Left renal pelvis (tissue), 4 donors: ENCODE results near the gene S100A7. TPM values are rescaled to one million over a fixed set of nuclear protein-coding genes. Genes with fewer than 3 reads are reported as not detected.
A peak's percentile ranks its signal among the peaks of the same experiment; 100 is the strongest.

Experiments
- DNase-seq, 4 donors: peaks; one replicate each; pipeline ENCODE4 v3.0.0-alpha.2; 2013; ENCODE audit warnings: low read depth in 4 of 4, low spot score in 3 of 4
- polyA plus RNA-seq, 4 donors: library from polyadenylated mRNA; unstranded; fragments of 120-200 nt; gene quantifications; one replicate each; pipeline ENCODE4 v1.2.1, GENCODE V29; 2013; ENCODE audit not compliant: insufficient read length in 4 of 4

The S100A7 gene
- under 1 TPM in 1 of 4 donors, not detected in 3; 0.47 TPM for polyA plus RNA-seq

- DNase-seq: no peak
Observed at GRCh38 chr1:153460551-153460950, at the start of gene S100A7. Gene S100A7, minus strand, starts transcription at chr1:153460651. Its CDS starts 1,638 bp downstream, at chr1:153459013.

DNA sequence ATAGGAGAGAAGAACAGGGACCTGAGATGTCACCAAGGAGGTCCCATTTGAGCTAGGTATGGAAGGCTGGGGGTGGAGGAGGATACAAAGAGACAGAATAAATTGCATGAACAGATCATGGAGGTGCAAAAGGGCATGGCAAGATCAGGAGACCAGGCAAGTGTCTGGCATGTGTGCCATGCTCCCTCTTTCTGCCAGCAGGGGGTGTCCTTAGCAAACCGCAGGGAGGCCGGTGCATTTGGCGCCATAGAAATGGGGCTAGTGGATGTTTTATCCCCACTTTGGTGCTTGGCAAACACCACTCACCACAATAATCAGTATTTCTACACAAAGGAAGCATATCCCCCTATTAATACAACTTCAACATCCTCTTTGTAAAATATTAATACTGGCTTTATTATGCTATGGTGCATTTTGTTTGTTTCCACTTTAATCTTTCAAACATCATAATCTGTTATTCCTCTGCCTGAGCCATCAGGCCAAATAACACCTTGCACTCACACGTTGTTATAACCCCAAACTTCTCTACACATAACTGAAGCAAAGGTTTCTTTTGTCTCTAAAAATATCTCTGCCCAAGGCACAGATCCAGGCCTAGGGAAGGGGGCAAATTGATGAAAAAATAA lies 49.4 kb upstream of the S100A7 start:
- no peak for DNase-seq

DNA sequence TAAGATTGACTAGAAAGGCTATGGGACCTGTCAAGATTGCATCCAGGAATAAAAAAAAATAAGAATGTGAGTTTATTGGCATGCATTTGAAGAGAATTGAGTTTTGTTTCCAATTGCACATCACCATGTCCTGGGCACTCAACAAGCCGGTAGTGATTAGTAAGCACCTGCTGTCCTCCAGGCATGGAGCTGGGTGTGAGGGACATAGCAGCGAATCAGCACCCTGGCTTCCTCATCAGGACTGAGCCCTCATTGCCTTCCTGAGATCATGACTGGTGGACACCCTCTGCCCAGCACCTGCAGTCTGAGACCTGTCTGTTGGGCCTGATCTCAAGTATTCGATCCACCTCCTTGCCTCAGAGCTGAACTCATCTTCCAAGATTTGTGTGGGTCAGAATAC lies 48.6 kb upstream of the S100A7 start:
- no peak for DNase-seq

DNA sequence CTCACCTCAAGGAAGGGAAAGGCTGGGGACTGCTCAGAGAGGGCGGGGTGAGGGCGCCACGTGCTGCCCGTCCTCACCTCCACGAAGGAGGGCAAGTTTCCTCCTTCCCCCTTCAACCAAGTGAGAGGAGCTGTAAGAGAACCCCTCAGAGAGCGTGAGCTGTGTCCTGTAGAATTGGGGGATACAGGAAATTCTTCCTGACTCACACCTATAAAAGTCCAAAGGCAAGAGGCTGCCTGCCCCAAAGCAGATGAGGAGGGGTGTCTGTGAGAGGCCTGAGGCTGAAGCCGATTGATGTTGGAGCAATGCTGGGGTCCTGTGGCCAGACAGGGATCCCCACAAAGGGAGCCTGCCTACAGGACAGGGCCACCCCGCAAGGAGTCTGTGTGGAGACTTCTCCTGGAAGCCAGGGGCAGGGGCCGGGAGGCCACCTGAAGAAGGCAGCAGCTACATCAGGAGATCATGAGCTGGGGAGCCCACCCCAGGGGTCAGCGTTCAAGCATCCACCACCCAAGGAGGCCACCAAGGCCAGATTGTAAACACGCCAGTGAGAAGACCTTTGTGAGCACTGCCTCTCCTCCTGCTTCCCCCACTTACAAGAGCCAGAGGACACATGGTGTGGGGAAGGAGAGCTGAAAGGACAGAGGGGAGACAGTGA lies 47.6 kb upstream of the S100A7 start:
- no peak for DNase-seq

GRCh38 chr1:153506831-153507413 lies 46.5 kb upstream of the S100A7 start:
- DNase-seq: peak in 2 of 4 donors; percentile 31 to 63

- no peak for DNase-seq
Observed at GRCh38 chr1:153506386-153506785, 45.9 kb upstream of the S100A7 start.

GRCh38 chr1:153505576-153505975 lies 45.1 kb upstream of the S100A7 start:
- no peak for DNase-seq

GRCh38 chr1:153503766-153504165 lies 43.3 kb upstream of the S100A7 start:
- DNase-seq: no peak

- no peak for DNase-seq
Observed at GRCh38 chr1:153498746-153499145, 38.3 kb upstream of the S100A7 start.

- DNase-seq: no peak
Observed at GRCh38 chr1:153495536-153495935, 35.1 kb upstream of the S100A7 start.

GRCh38 chr1:153494976-153495535 lies 34.6 kb upstream of the S100A7 start:
- DNase-seq: peak in 2 of 4 donors; percentile 44 to 51

DNA sequence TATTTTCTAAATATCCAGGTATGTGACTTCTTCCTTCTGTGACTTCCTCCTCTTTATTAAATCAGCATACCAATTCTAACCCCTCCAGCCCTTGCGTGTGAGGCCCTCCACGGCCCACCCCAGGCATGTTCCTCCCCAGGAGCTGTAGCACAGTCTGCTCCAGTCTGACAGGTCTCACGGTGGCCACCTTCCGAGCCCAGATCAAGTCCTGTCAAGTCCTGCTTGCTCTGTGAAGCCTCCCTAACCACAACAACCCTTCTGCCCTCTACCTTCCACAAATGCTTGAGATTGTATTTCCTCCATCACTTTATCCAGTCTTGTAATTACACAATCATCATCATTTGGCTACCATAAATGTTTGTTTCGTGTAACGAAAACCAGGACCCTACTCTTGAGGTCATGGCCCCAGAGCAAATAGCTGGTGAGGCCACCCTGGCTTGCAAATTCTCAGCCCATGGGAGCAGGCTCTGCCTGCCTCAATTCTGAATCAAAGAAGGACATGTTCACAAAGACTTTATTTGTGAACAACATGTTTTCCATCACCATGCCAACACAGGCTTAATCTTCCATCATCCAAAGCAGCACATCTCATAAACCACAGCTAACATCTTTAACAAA lies 33.0 kb upstream of the S100A7 start:
- DNase-seq: no peak

GRCh38 chr1:153490272-153491051 lies 30.0 kb upstream of the S100A7 start:
- no peak for DNase-seq

DNA sequence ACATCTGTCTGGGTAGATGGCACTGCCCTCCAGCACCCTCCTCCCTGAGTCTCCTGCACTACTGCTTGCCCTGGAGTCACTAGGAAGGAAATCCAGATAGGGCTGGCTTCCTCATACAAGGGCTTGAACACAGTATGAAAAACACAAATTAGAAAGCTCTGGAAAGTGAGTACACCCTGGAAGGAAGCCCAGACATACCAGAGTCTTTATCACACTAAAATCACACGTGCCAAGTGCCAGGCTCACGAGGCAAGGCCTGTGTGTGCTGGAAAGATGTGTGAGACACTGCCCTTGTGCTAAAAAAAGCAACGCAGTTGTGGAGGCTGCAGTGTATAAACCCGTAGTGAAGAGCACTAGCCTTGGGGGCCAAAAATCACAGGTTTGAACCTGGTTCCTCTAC lies 28.3 kb upstream of the S100A7 start:
- no peak for DNase-seq

GRCh38 chr1:153487707-153488106 lies 27.3 kb upstream of the S100A7 start:
- no peak for DNase-seq

DNA sequence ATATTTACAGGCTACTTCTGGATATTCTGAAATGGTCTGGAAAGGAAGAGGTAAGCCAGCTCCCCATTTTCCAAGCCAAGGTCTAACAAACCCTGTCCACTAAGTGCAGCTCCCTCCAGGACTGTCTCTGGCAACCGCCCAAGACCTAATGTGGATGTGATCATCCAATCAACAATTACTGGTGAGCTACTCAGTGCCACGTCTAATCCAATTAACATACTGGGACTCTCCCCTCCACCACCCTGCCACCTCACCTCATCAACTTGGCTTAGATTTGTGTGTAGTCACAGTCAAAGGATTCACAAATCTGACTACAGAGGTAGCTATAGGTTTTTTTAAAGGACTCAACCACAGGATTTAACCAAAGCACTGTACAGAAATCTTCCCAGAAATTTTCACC lies 25.4 kb upstream of the S100A7 start:
- no peak for DNase-seq

DNA sequence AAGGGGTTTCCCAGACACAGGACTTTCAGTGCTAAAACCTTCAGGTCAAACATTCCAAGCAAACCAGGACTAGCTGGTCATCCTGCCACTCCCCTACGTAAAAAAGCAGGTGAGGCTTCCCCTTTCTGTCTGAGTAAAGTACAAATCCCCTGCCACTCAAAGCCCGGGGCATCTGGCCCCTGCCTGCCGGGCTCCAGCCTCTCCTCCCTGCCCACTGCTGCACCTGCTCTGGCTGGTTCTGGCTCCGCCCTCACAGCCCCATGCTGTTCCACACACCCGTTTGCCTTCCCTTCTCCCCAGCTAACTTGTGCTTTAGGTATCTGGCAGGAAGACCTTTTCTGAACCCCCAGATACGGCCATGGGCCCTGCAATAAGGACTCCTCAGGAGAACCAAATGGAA lies 23.3 kb upstream of the S100A7 start:
- no peak for DNase-seq

GRCh38 chr1:153481124-153481523 lies 20.7 kb upstream of the S100A7 start:
- no peak for DNase-seq

DNA sequence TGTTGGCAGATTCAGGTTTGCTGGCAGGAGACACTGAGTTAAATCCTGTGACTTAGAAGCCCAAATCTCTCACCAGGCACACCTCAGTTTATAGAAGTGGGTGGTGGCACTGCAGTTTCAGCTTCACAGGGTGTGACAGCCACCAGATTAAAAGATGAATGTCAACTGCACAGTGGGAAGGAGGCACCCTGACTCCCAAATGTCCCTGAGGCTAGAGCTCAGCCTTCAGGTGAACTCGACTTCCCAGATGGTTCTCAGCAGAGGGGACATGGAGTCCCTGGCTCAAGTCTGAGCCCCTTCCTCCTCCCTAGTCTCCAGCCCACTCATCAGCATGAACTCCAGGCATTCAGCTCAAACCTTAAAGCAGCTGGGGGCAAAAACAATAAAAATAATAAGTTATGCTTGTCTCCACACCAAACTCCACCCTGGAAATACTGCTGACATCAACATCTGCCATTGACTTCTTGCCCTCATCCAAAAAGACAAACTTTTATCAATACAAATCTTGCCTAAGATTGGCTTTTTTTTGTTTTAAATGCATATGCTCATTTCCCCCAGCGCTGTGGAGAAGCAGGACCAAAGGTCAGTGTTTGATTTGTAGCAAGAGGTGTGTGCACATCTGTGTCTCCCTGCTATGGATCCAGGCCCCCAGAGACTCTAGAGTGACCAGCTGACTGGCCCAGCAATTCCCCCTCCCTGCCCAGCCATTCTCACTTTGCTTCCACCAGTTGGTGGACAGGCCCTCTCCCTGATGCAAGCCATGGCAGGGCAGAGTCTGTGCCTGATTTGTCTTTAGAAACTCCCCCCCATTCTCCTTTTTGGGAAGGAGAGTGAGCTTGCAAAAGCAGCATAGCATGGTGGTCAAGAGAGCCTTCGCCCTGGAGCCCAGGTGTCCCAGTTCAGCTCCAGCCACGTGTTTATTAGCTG lies 18.5 kb upstream of the S100A7 start:
- no peak for DNase-seq
